NCI-H2107 treated with DMSO at 0.1 percent for 48 hours (cell line): ENCODE data around the gene SSTR5.

Experiments used
- DNase-seq: peaks from one replicate; lab custom pipeline; 2025; ENCODE audit not compliant: unreplicated experiment; lab: John Stamatoyannopoulos, UW

Gene SSTR5

GRCh38 chr16:1101573-1102332 lies 29.2 kb downstream of the SSTR5 start:
- DNase-seq, result no peak

GRCh38 chr16:1102333-1102700 lies 29.8 kb downstream of the SSTR5 start:
- DNase-seq, result no peak

GRCh38 chr16:1102921-1103635 lies 30.5 kb downstream of the SSTR5 start:
- DNase-seq, result no peak

GRCh38 chr16:1103636-1103980 lies 31.1 kb downstream of the SSTR5 start:
- DNase-seq, result no peak

GRCh38 chr16:1105888-1106620 lies 33.5 kb downstream of the SSTR5 start:
- no peak for DNase-seq

GRCh38 chr16:1106659-1107058 lies 34.1 kb downstream of the SSTR5 start:
- DNase-seq, result no peak

GRCh38 chr16:1107141-1107540 lies 34.6 kb downstream of the SSTR5 start:
- no peak for DNase-seq

- no peak for DNase-seq
Observed at GRCh38 chr16:1107731-1108130, 35.2 kb downstream of the SSTR5 start.

- DNase-seq, result no peak
Observed at GRCh38 chr16:1108299-1109252, 36.0 kb downstream of the SSTR5 start.

- no peak for DNase-seq
Observed at GRCh38 chr16:1109648-1110047, 37.1 kb downstream of the SSTR5 start.

- no peak for DNase-seq
Observed at GRCh38 chr16:1112506-1113184, 40.1 kb downstream of the SSTR5 start.

GRCh38 chr16:1113489-1113888 lies 40.9 kb downstream of the SSTR5 start:
- no peak for DNase-seq

GRCh38 chr16:1113889-1114526 lies 41.5 kb downstream of the SSTR5 start:
- no peak for DNase-seq

GRCh38 chr16:1116693-1117077 lies 44.1 kb downstream of the SSTR5 start:
- no peak for DNase-seq

GRCh38 chr16:1117176-1117900 lies 44.8 kb downstream of the SSTR5 start:
- no peak for DNase-seq

GRCh38 chr16:1117926-1118325 lies 45.4 kb downstream of the SSTR5 start:
- DNase-seq, result no peak

GRCh38 chr16:1119129-1119528 lies 46.6 kb downstream of the SSTR5 start:
- DNase-seq, result no peak

- no peak for DNase-seq
Observed at GRCh38 chr16:1119766-1120576, 47.4 kb downstream of the SSTR5 start.

GRCh38 chr16:1120577-1120941 lies 48.0 kb downstream of the SSTR5 start:
- no peak for DNase-seq
